Measurements from ENCODE around the gene CENPA.
"Not testable (repeated sequence)": the region's sequence is repeated elsewhere in the genome, so short reads cannot be mapped to it uniquely, and the experiment has no call there.

The CENPA gene

GRCh38 chr2:26754972-26755670 is 30.7 kb upstream of the CENPA start:
- no peaks in the 10 kb centered on the region for H3K27me3 Mint-ChIP-seq
- ATAC-seq = peak; percentile 55
- H3K9me3 Mint-ChIP-seq = no peaks in the 10 kb centered on the region
- H3K4me3 Mint-ChIP-seq = no peak overlapping the region
- H3K27ac Mint-ChIP-seq = no peak overlapping the region
- no peaks in the 10 kb centered on the region for H3K36me3 Mint-ChIP-seq
- peaks cover 29% of the 10 kb centered on the region for H3K4me1 Mint-ChIP-seq

GRCh38 chr2:26756337-26756736 is 29.5 kb upstream of the CENPA start:
- Mint-ChIP-seq H3K36me3 (no peaks in the 10 kb centered on the region), H3K27me3 (no peaks in the 10 kb centered on the region), H3K4me3 (no peak overlapping the region), H3K9me3 (no peaks in the 10 kb centered on the region), H3K27ac (no peak overlapping the region), H3K4me1 (peaks cover 21% of the 10 kb centered on the region)
- no peak for ATAC-seq

- Mint-ChIP-seq H3K27ac (peak overlapping the region; percentile 58), H3K9me3 (no peaks in the 10 kb centered on the region), H3K27me3 (no peaks in the 10 kb centered on the region), H3K36me3 (no peaks in the 10 kb centered on the region), H3K4me1 (peaks cover 21% of the 10 kb centered on the region), H3K4me3 (no peak overlapping the region)
- ATAC-seq = peak; percentile 54
Measured at GRCh38 chr2:26757873-26758789, 27.7 kb upstream of the CENPA start.

- peak overlapping the region; percentile 58 for H3K27ac Mint-ChIP-seq
- ATAC-seq = no peak
- H3K36me3 Mint-ChIP-seq = no peaks in the 10 kb centered on the region
- no peaks in the 10 kb centered on the region for H3K27me3 Mint-ChIP-seq
- H3K9me3 Mint-ChIP-seq = no peaks in the 10 kb centered on the region
- H3K4me3 Mint-ChIP-seq = no peak overlapping the region
- peaks cover 26% of the 10 kb centered on the region for H3K4me1 Mint-ChIP-seq
Measured at GRCh38 chr2:26758790-26759321, 27.0 kb upstream of the CENPA start.

GRCh38 chr2:26759845-26760244 is 26.0 kb upstream of the CENPA start:
- no peaks in the 10 kb centered on the region for H3K27me3 Mint-ChIP-seq
- no peak overlapping the region for H3K4me3 Mint-ChIP-seq
- no peaks in the 10 kb centered on the region for H3K36me3 Mint-ChIP-seq
- H3K9me3 Mint-ChIP-seq = no peaks in the 10 kb centered on the region
- no peak for ATAC-seq
- H3K4me1 Mint-ChIP-seq = peaks cover 29% of the 10 kb centered on the region
- no peak overlapping the region for H3K27ac Mint-ChIP-seq

GRCh38 chr2:26760991-26761390 is 24.9 kb upstream of the CENPA start:
- H3K4me3 Mint-ChIP-seq, H3K36me3 Mint-ChIP-seq, H3K27ac Mint-ChIP-seq, H3K9me3 Mint-ChIP-seq, ATAC-seq, H3K27me3 Mint-ChIP-seq: not testable (repeated sequence)
- peaks cover 35% of the 10 kb centered on the region for H3K4me1 Mint-ChIP-seq

GRCh38 chr2:26763019-26763418 is 22.8 kb upstream of the CENPA start:
- Mint-ChIP-seq H3K27ac (peak overlapping the region; percentile 94), H3K36me3 (no peaks in the 10 kb centered on the region), H3K4me3 (peak overlapping the region; percentile 96), H3K9me3 (no peaks in the 10 kb centered on the region), H3K27me3 (no peaks in the 10 kb centered on the region), H3K4me1 (peaks cover 38% of the 10 kb centered on the region)
- no peak for ATAC-seq

GRCh38 chr2:26764078-26764887 is 21.6 kb upstream of the CENPA start, which contains the start of gene SLC35F6:
SLC35F6 (plus strand) TSS chr2:26764284; CDS start chr2:26764350, 66 bp downstream.
- ATAC-seq = peak; percentile 97
- H3K9me3 Mint-ChIP-seq = no peaks in the 10 kb centered on the region
- H3K27me3 Mint-ChIP-seq = no peaks in the 10 kb centered on the region
- H3K4me1 Mint-ChIP-seq = peaks cover 39% of the 10 kb centered on the region
- H3K27ac Mint-ChIP-seq = peak within 1 kb of the TSS; percentile 94
- H3K36me3 Mint-ChIP-seq = no peaks in the 10 kb centered on the region
- H3K4me3 Mint-ChIP-seq = peak within 1 kb of the TSS; percentile 96

GRCh38 chr2:26764906-26765305 is 20.9 kb upstream of the CENPA start:
- Mint-ChIP-seq H3K4me1 (peaks cover 40% of the 10 kb centered on the region), H3K27ac (peak overlapping the region; percentile 94), H3K4me3 (peak overlapping the region; percentile 96), H3K36me3 (no peaks in the 10 kb centered on the region), H3K9me3 (no peaks in the 10 kb centered on the region), H3K27me3 (no peaks in the 10 kb centered on the region)
- ATAC-seq = no peak

- H3K27ac Mint-ChIP-seq = peak overlapping the region; percentile 94
- ATAC-seq = no peak
- peak overlapping the region; percentile 17 for H3K4me3 Mint-ChIP-seq
- H3K27me3 Mint-ChIP-seq = no peaks in the 10 kb centered on the region
- no peaks in the 10 kb centered on the region for H3K9me3 Mint-ChIP-seq
- peaks cover 41% of the 10 kb centered on the region for H3K4me1 Mint-ChIP-seq
- H3K36me3 Mint-ChIP-seq = no peaks in the 10 kb centered on the region
Measured at GRCh38 chr2:26765475-26766200, 20.2 kb upstream of the CENPA start.

GRCh38 chr2:26767129-26767528 is 18.7 kb upstream of the CENPA start:
- Mint-ChIP-seq H3K27me3 (no peaks in the 10 kb centered on the region), H3K4me1 (peaks cover 51% of the 10 kb centered on the region), H3K9me3 (no peaks in the 10 kb centered on the region), H3K27ac (no peak overlapping the region), H3K36me3 (no peaks in the 10 kb centered on the region), H3K4me3 (no peak overlapping the region)
- no peak for ATAC-seq

GRCh38 chr2:26767894-26768487 is 17.9 kb upstream of the CENPA start:
- H3K27ac Mint-ChIP-seq = peak overlapping the region; percentile 25
- peaks cover 51% of the 10 kb centered on the region for H3K4me1 Mint-ChIP-seq
- H3K36me3 Mint-ChIP-seq = no peaks in the 10 kb centered on the region
- H3K4me3 Mint-ChIP-seq = no peak overlapping the region
- H3K27me3 Mint-ChIP-seq = no peaks in the 10 kb centered on the region
- no peak for ATAC-seq
- no peaks in the 10 kb centered on the region for H3K9me3 Mint-ChIP-seq

- Mint-ChIP-seq H3K36me3 (no peaks in the 10 kb centered on the region), H3K4me1 (peaks cover 47% of the 10 kb centered on the region), H3K27ac (peak overlapping the region; percentile 25), H3K9me3 (no peaks in the 10 kb centered on the region), H3K4me3 (no peak overlapping the region), H3K27me3 (no peaks in the 10 kb centered on the region)
- no peak for ATAC-seq
Measured at GRCh38 chr2:26768759-26769088, 17.1 kb upstream of the CENPA start.

GRCh38 chr2:26769089-26769761 is 16.6 kb upstream of the CENPA start:
- H3K4me1 Mint-ChIP-seq = peaks cover 45% of the 10 kb centered on the region
- H3K27me3 Mint-ChIP-seq = no peaks in the 10 kb centered on the region
- H3K4me3 Mint-ChIP-seq = no peak overlapping the region
- no peaks in the 10 kb centered on the region for H3K36me3 Mint-ChIP-seq
- H3K9me3 Mint-ChIP-seq = no peaks in the 10 kb centered on the region
- ATAC-seq = no peak
- H3K27ac Mint-ChIP-seq = peak overlapping the region; percentile 25

Measured in stimulated activated memory B cell treated with anti-CD40 and anti-IgM and Interleukin-4, amounts not matched to agents 10 μg/mL and 1 μg/mL and 100 μg/mL, for 72 hours (primary cell).